ENCODE results near the gene TNRC6C. TPM values are rescaled to one million over a fixed set of nuclear protein-coding genes. Genes with fewer than 3 reads are reported as not detected.
"Not testable (repeated sequence)": the region's sequence is repeated elsewhere in the genome, so short reads cannot be mapped to it uniquely, and the experiment has no call there.

Gene TNRC6C
- polyA plus RNA-seq, 4 donors = 11.6 to 19.0 (median 15.1) TPM

GRCh38 chr17:78069695-78070094, 111.2 kb downstream of the TNRC6C start:
- no peak for DNase-seq (ENCODE audit: low read depth in 4 of 4, low spot score in 2 of 4)

- DNase-seq (ENCODE audit: low read depth in 4 of 4, low spot score in 2 of 4) = no peak
Measured at GRCh38 chr17:78072961-78073360, 114.5 kb downstream of the TNRC6C start.

- no peak for DNase-seq (ENCODE audit: low read depth in 4 of 4, low spot score in 2 of 4)
Measured at GRCh38 chr17:78075011-78075410, 116.5 kb downstream of the TNRC6C start.

GRCh38 chr17:78075545-78075944, 117.0 kb downstream of the TNRC6C start:
- no peak for DNase-seq (ENCODE audit: low read depth in 4 of 4, low spot score in 2 of 4)

- DNase-seq (ENCODE audit: low read depth in 4 of 4, low spot score in 2 of 4) = no peak
Measured at GRCh38 chr17:78079253-78079652, 120.8 kb downstream of the TNRC6C start.

- DNase-seq (ENCODE audit: low read depth in 4 of 4, low spot score in 2 of 4) = no peak
Measured at GRCh38 chr17:78081551-78081950, 123.0 kb downstream of the TNRC6C start.

- DNase-seq (ENCODE audit: low read depth in 4 of 4, low spot score in 2 of 4) = not testable (repeated sequence)
Measured at GRCh38 chr17:78082355-78082872, 123.9 kb downstream of the TNRC6C start.

GRCh38 chr17:78082988-78083387, 124.5 kb downstream of the TNRC6C start:
- DNase-seq (ENCODE audit: low read depth in 4 of 4, low spot score in 2 of 4) = no peak

GRCh38 chr17:78086740-78087139, 128.2 kb downstream of the TNRC6C start:
- no peak for DNase-seq (ENCODE audit: low read depth in 4 of 4, low spot score in 2 of 4)

- no peak for DNase-seq (ENCODE audit: low read depth in 4 of 4, low spot score in 2 of 4)
Measured at GRCh38 chr17:78088529-78088928, 130.0 kb downstream of the TNRC6C start.

- no peak for DNase-seq (ENCODE audit: low read depth in 4 of 4, low spot score in 2 of 4)
Measured at GRCh38 chr17:78089576-78090281, 131.2 kb downstream of the TNRC6C start.

GRCh38 chr17:78092794-78093324, 134.4 kb downstream of the TNRC6C start:
- no peak for DNase-seq (ENCODE audit: low read depth in 4 of 4, low spot score in 2 of 4)

- no peak for DNase-seq (ENCODE audit: low read depth in 4 of 4, low spot score in 2 of 4)
Measured at GRCh38 chr17:78095035-78095434, 136.5 kb downstream of the TNRC6C start.

GRCh38 chr17:78096093-78096492, 137.6 kb downstream of the TNRC6C start:
- DNase-seq (ENCODE audit: low read depth in 4 of 4, low spot score in 2 of 4) = no peak

- no peak for DNase-seq (ENCODE audit: low read depth in 4 of 4, low spot score in 2 of 4)
Measured at GRCh38 chr17:78101112-78101511, 142.6 kb downstream of the TNRC6C start.

- no peak for DNase-seq (ENCODE audit: low read depth in 4 of 4, low spot score in 2 of 4)
Measured at GRCh38 chr17:78101542-78101941, 143.0 kb downstream of the TNRC6C start.

- no peak for DNase-seq (ENCODE audit: low read depth in 4 of 4, low spot score in 2 of 4)
Measured at GRCh38 chr17:78103311-78103710, 144.8 kb downstream of the TNRC6C start.

- no peak for DNase-seq (ENCODE audit: low read depth in 4 of 4, low spot score in 2 of 4)
Measured at GRCh38 chr17:78104540-78104941, 146.0 kb downstream of the TNRC6C start.

- no peak for DNase-seq (ENCODE audit: low read depth in 4 of 4, low spot score in 2 of 4)
Measured at GRCh38 chr17:78105101-78105500, 146.6 kb downstream of the TNRC6C start.

GRCh38 chr17:78105551-78105950, 147.0 kb downstream of the TNRC6C start:
- no peak for DNase-seq (ENCODE audit: low read depth in 4 of 4, low spot score in 2 of 4)

GRCh38 chr17:78106211-78106610, 147.7 kb downstream of the TNRC6C start:
- DNase-seq (ENCODE audit: low read depth in 4 of 4, low spot score in 2 of 4) = no peak

GRCh38 chr17:78107457-78107856, 149.0 kb downstream of the TNRC6C start:
- no peak for DNase-seq (ENCODE audit: low read depth in 4 of 4, low spot score in 2 of 4)
